NCI-H82 treated with DMSO at 0.1 percent for 48 hours (cell line): ENCODE results near the gene SDR39U1.

ENCODE experiments used
- DNase-seq: peaks from one replicate; lab custom pipeline; 2025; ENCODE audit not compliant: unreplicated experiment; lab: John Stamatoyannopoulos, UW

Gene SDR39U1

DNA sequence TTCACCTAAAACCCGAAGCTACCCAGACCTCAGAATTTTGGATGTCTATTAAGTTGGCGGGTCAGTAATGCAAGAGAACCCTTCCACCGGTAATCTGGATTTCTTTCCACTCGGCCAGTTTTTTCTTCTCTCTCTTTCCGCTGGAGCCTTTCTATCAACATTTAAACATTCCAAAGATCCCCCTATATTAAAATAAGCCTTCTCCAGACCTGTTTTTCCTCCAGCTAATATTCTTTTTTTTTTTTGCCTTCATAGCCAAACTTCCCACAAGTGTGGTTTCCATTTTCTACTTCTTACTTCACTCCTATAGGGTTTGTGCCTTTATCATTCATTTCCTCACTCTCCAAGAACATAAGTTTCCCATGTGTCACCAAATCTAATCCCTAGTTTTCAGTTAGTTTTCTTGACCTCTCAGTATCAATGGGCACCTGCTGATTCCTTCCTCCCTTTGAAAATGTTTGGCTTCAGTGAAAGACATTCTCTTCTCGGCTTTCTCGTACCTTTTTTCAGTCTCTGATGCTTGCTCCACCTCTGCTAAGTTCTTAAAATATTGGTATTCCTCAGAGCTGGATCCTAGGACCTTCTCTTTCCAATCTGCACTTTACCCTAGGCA is 583 bp upstream of the SDR39U1 start:
- no peak for DNase-seq

- peak; percentile 50 for DNase-seq
These were observed 704 bp downstream of the SDR39U1 start for GRCh38 chr14:24441904-24442239.

DNA sequence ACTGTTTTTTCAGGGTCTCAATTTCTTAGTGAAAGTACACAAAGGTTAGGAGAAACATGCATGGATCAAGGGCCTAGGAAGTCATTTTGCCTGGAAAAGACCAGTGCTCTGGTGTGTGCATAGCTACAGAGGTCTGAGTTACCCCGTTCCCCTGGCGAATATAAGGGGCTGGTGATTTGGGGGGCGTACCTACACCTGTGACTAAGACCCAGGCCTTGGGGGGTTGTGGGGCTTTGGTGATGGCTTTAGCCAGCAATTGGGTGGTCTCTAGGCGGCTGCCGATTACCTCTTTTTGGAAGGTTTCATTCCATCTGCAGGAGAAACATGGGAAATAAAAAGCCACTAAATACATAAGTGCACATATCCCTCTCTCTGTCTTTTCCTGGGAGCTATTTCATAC is 1.1 kb downstream of the SDR39U1 start:
- no peak for DNase-seq

- DNase-seq: no peak
These were observed 1.8 kb downstream of the SDR39U1 start for GRCh38 chr14:24440606-24441399.

DNA sequence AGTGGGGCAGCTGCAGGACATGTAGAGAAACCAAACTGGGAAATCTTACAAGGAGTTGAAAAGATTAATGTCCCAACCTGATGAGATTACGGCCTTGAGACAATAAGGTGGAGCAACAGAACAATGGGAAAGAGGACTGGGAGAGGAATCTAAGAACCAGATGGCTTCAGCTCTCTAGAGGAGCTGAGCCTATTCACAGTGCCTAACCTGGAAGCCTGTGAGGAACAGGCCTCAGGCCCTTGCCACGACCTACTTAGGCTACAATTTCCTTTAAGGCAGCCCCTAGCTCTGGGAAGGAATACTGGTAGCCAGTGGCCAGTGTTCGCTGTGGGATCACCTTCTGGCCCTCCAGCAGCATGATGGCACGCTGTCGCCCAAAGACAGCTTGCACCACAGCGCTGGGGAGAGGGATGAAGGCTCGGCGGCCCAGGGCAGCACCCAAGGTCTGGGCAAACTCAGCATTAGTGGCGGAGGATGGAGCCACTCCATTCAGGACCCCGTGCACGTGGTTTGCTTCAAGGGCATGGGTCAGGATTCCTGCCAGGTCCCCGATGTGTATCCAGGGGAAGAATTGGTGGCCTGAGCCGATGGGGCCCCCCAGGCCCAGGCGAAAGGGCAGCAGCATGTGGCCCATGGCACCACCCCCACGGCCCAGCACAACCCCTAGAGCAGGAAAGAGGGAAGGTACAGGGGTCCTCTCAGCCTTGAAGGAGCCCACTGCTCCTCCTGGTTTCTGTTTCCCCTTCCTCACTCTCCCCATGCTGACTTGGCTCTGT is 2.6 kb downstream of the SDR39U1 start:
- no peak for DNase-seq

GRCh38 chr14:24439257-24439656 is 3.3 kb downstream of the SDR39U1 start:
- DNase-seq: no peak

GRCh38 chr14:24438223-24439097 is 4.1 kb downstream of the SDR39U1 start:
- no peak for DNase-seq

- no peak for DNase-seq
These were observed 4.9 kb downstream of the SDR39U1 start for GRCh38 chr14:24437736-24438067.

DNA sequence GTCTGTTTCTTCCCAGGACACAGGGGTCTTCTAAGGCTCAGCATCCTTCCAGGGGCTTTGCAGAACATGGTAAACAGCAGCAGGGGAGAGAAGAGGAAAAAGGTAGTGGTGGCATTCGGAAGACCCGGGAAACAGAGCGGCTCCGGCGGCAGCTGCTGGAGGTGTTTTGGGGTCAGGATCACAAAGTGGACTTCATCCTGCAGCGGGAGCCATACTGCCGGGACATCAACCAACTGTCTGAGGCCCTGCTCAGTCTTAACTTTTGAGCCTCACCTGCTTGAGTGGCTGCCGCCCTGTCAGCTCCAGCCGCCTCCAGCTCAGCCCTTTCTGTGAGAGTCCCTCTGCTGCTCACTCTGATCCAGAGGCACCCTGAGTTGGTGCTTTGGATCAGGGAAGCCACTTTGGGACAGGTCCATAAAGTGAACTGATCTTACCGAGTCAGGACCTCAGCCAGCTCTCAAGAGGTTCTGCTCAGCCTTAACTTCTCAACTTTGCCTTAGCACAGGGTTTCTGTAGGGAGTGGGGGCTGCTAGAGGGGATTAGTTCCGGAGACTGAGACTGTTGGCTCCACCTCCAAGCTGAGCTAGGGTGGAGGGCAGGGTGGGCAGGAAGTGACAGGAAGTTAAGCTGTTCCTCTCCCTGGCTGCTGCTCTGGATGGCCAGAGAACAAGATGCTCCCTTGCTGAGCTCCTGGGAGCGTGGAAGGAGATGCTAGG is 5.4 kb downstream of the SDR39U1 start:
- DNase-seq: peak; percentile 43

GRCh38 chr14:24436355-24437019 is 6.1 kb downstream of the SDR39U1 start:
- peak; percentile 51 for DNase-seq

- DNase-seq: no peak
These were observed 6.6 kb downstream of the SDR39U1 start for GRCh38 chr14:24435998-24436354.

GRCh38 chr14:24435192-24435810 is 7.3 kb downstream of the SDR39U1 start:
- DNase-seq: no peak

DNA sequence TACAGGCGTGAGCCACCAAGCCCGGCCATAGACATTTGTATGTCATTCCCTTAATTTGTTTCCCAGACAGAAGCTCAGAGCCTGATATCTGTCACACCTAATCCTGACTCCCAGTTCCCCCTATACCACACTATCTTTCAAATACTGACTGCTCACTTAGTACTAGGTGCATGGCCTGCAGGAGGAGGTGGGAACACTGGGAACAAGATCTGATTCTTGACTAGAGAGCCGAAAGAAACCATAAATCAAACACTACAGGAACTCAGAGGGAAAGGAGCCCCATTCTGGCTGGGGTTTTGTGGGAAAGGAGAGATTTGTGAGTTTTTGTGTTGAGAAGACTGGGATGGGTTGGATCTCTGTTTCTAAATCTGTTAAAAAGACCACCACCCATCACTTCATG is 7.9 kb downstream of the SDR39U1 start:
- DNase-seq: no peak

DNA sequence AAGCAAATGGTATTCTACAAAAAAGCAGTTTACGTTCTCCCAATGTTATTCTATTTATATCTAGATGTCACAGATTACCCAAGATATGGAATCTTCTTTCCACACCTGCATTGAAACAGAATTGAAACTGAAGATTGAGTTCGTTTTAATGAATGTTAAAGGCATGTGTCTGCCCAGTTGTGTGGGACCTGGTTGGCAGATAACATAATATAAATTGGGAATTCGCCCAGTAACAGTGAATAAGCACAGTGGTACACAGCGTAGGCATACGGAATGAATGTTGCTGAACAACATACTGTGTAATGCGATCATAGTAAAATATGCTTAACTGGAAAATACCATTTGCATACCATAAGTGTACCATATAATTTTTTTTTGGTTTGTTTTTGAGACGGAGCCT is 8.5 kb downstream of the SDR39U1 start:
- DNase-seq: no peak

- DNase-seq: no peak
These were observed 10.1 kb downstream of the SDR39U1 start for GRCh38 chr14:24432259-24433131.

DNA sequence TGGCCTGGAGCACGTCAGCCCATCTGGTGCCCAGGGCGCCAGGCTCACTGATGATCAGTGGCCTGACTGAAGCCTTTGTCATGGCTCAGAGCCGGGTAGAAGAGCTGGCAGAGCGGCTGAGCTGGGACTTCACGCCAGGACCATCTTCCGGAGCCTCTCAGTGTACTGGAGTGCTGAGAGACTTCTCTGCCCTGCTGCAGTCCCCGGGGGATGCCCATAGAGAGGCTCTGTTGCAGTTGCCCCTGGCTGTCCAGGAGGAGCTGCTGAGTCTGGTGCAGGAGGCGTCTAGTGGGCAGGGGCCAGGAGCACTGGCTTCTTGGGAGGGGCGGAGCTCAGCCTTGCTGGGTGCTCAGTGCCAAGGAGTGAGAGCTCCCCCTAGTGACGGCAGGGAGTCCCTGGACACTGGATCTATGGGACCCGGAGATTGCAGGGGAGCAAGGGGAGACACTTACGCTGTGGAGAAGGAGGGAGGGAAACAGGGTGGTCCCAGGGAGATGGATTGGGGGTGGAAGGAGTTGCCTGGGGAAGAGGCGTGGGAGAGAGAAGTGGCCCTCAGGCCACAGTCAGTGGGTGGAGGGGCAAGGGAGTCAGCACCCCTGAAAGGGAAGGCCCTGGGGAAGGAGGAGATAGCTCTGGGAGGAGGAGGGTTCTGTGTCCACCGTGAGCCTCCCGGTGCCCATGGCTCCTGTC is 10.9 kb downstream of the SDR39U1 start:
- DNase-seq: peak; percentile 71

- DNase-seq: no peak
These were observed 11.7 kb downstream of the SDR39U1 start for GRCh38 chr14:24430682-24431568.
